ENCODE results near the gene EIF3F. TPM values are rescaled to one million over a fixed set of nuclear protein-coding genes. Genes with fewer than 3 reads are reported as not detected.

Gene EIF3F
- total and polyA plus RNA-seq, 2 of the 13 experiments (the other 11 are each of a cell fraction or from before 2014, with no cell fraction given) = 109 to 191 TPM

- TF ChIP-seq E2F5 (CRISPR knock-in tag; conservative IDR thresholded peaks at IDR 0.05) = no peak
Measured at GRCh38 chr11:8020244-8020597, 33.1 kb downstream of the EIF3F start (continued).

- no peak for ATAC-seq
- Histone ChIP-seq H3K27ac (ENCODE audit: extremely low read length, insufficient read depth, low read length) (no peak overlapping the region), H3K4me2 (ENCODE audit: low read depth, low read length) (no peak overlapping the region), H3K9me3 (ENCODE audit: low read length) (no peaks in the 10 kb centered on the region), H3K4me1 (ENCODE audit: insufficient read depth, low read length) (peaks cover 14% of the 10 kb centered on the region), H3K9ac (ENCODE audit: insufficient read depth, low read depth, low read length) (no peak overlapping the region), H4K20me1 (ENCODE audit: insufficient read depth, low read length) (no peaks in the 10 kb centered on the region), H3K4me3 (replicated peaks in 1 of 3; ENCODE audit: insufficient read depth in 1 of 3, low read depth in 2 of 3, low read length in 3 of 3) (no peak overlapping the region), H2AFZ (ENCODE audit: low read length) (no peak overlapping the region), H3K27me3 (ENCODE audit: control insufficient read depth in 1 of 2, insufficient read depth in 2 of 2, low read length in 2 of 2) (peaks cover 8 to 41% of the 10 kb centered on the region in 2 experiments), H3K36me3 (replicated peaks in 1 of 2; ENCODE audit: control insufficient read depth in 1 of 2, insufficient read depth in 2 of 2, low read length in 2 of 2) (no peaks in the 10 kb centered on the region), H3K79me2 (ENCODE audit: insufficient read depth, low read length) (no peaks in the 10 kb centered on the region)
- FAIRE-seq = no peak
- CTCF ChIA-PET (ENCODE audit: low intra/inter-chr PET ratio, low total read pairs) = no interaction called here
- no TSS peak for BruUV-seq (replicated peaks)
- no peak for DNase-seq (ENCODE audit: low spot score)
- POLR2A ChIA-PET = no interaction called here
- WGBS (ENCODE audit: low lambda C conversion rate) = 0% methylated on average over 1 of the region's 1 CpG
- intact Hi-C loops (cut with micrococcal nuclease; ENCODE audit: unreplicated experiment) = no loop called here
- in situ Hi-C loops (cut with HindIII; ENCODE audit: extremely low pct_ligation_motif_present, low pct_unique_long_range_greater_than_20kb) = no loop called here
- no peak for TF ChIP-seq ZNF766 (CRISPR knock-in tag; IDR thresholded peaks at IDR 0.05; ENCODE audit: borderline replicate concordance)
- TF ChIP-seq, protein P1, sequence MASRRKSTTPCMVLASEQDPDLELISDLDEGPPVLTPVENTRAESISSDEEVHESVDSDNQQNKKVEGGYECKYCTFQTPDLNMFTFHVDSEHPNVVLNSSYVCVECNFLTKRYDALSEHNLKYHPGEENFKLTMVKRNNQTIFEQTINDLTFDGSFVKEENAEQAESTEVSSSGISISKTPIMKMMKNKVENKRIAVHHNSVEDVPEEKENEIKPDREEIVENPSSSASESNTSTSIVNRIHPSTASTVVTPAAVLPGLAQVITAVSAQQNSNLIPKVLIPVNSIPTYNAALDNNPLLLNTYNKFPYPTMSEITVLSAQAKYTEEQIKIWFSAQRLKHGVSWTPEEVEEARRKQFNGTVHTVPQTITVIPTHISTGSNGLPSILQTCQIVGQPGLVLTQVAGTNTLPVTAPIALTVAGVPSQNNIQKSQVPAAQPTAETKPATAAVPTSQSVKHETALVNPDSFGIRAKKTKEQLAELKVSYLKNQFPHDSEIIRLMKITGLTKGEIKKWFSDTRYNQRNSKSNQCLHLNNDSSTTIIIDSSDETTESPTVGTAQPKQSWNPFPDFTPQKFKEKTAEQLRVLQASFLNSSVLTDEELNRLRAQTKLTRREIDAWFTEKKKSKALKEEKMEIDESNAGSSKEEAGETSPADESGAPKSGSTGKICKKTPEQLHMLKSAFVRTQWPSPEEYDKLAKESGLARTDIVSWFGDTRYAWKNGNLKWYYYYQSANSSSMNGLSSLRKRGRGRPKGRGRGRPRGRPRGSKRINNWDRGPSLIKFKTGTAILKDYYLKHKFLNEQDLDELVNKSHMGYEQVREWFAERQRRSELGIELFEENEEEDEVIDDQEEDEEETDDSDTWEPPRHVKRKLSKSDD (CRISPR knock-in tag; IDR thresholded peaks at IDR 0.05; ENCODE audit: low read depth) = no peak
- TF ChIP-seq ZNF737 (CRISPR knock-in tag; IDR thresholded peaks at IDR 0.05; ENCODE audit: borderline replicate concordance) = no peak
- TF ChIP-seq ZNF792 (CRISPR knock-in tag; IDR thresholded peaks at IDR 0.05) = no peak
- TF ChIP-seq, protein P2, sequence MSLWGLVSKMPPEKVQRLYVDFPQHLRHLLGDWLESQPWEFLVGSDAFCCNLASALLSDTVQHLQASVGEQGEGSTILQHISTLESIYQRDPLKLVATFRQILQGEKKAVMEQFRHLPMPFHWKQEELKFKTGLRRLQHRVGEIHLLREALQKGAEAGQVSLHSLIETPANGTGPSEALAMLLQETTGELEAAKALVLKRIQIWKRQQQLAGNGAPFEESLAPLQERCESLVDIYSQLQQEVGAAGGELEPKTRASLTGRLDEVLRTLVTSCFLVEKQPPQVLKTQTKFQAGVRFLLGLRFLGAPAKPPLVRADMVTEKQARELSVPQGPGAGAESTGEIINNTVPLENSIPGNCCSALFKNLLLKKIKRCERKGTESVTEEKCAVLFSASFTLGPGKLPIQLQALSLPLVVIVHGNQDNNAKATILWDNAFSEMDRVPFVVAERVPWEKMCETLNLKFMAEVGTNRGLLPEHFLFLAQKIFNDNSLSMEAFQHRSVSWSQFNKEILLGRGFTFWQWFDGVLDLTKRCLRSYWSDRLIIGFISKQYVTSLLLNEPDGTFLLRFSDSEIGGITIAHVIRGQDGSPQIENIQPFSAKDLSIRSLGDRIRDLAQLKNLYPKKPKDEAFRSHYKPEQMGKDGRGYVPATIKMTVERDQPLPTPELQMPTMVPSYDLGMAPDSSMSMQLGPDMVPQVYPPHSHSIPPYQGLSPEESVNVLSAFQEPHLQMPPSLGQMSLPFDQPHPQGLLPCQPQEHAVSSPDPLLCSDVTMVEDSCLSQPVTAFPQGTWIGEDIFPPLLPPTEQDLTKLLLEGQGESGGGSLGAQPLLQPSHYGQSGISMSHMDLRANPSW (CRISPR knock-in tag; IDR thresholded peaks at IDR 0.05; ENCODE audit: borderline replicate concordance) = no peak
- no peak for TF ChIP-seq ZNF230 (CRISPR knock-in tag; IDR thresholded peaks at IDR 0.05)
- TF ChIP-seq, protein P3, sequence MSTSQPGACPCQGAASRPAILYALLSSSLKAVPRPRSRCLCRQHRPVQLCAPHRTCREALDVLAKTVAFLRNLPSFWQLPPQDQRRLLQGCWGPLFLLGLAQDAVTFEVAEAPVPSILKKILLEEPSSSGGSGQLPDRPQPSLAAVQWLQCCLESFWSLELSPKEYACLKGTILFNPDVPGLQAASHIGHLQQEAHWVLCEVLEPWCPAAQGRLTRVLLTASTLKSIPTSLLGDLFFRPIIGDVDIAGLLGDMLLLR (CRISPR knock-in tag; IDR thresholded peaks at IDR 0.05) = no peak
- no peak for TF ChIP-seq ZNF263 (CRISPR knock-in tag; IDR thresholded peaks at IDR 0.05)
- TF ChIP-seq SP2 (CRISPR knock-in tag; IDR thresholded peaks at IDR 0.05) = no peak
- no peak for TF ChIP-seq ZFYVE20 (CRISPR knock-in tag; IDR thresholded peaks at IDR 0.05; ENCODE audit: borderline replicate concordance, low read depth)
- no peak for TF ChIP-seq NAIF1 (CRISPR knock-in tag; IDR thresholded peaks at IDR 0.05; ENCODE audit: borderline replicate concordance)
- no peak for TF ChIP-seq ZNF704 (CRISPR knock-in tag; IDR thresholded peaks at IDR 0.05; ENCODE audit: borderline replicate concordance)
Measured at GRCh38 chr11:8021920-8022319, 34.8 kb downstream of the EIF3F start.

All from HepG2 (cell line).